HG03139 (cell line): ENCODE measurements around the gene PDZD8.

Experiments used
- ATAC-seq: cut with Tn5 transposase; IDR thresholded peaks from one replicate; pipeline ENCODE4 v1.9.1; 2021; ENCODE audit not compliant: unreplicated experiment

The PDZD8 gene

GRCh38 chr10:117375360-117376178 is at the start of gene PDZD8:
TSS of gene PDZD8 (minus strand) at chr10:117375440. CDS start at chr10:117375227, 213 bp downstream.
- peak; percentile 76 for ATAC-seq

GRCh38 chr10:117424171-117424570 is 48.9 kb upstream of the PDZD8 start:
- no peak for ATAC-seq

- no peak for ATAC-seq
Measured at GRCh38 chr10:117421985-117422384, 46.7 kb upstream of the PDZD8 start.

GRCh38 chr10:117420768-117421167 is 45.5 kb upstream of the PDZD8 start:
- ATAC-seq: no peak

GRCh38 chr10:117419921-117420320 is 44.7 kb upstream of the PDZD8 start:
- ATAC-seq: no peak

GRCh38 chr10:117419159-117419558 is 43.9 kb upstream of the PDZD8 start:
- ATAC-seq: no peak

- no peak for ATAC-seq
Measured at GRCh38 chr10:117418121-117418520, 42.9 kb upstream of the PDZD8 start.

- ATAC-seq: no peak
Measured at GRCh38 chr10:117417196-117417595, 42.0 kb upstream of the PDZD8 start.

GRCh38 chr10:117413928-117414618 is 38.8 kb upstream of the PDZD8 start:
- no peak for ATAC-seq

GRCh38 chr10:117412469-117413010 is 37.3 kb upstream of the PDZD8 start:
- ATAC-seq: no peak

- no peak for ATAC-seq
Measured at GRCh38 chr10:117411479-117412399, 36.5 kb upstream of the PDZD8 start.

- ATAC-seq: no peak
Measured at GRCh38 chr10:117410557-117410956, 35.3 kb upstream of the PDZD8 start.

GRCh38 chr10:117409549-117410305 is 34.5 kb upstream of the PDZD8 start:
- no peak for ATAC-seq

GRCh38 chr10:117408436-117409384 is 33.5 kb upstream of the PDZD8 start:
- ATAC-seq: no peak

- ATAC-seq: no peak
Measured at GRCh38 chr10:117405730-117406129, 30.5 kb upstream of the PDZD8 start.

- no peak for ATAC-seq
Measured at GRCh38 chr10:117400329-117400728, 25.1 kb upstream of the PDZD8 start.

GRCh38 chr10:117399341-117400196 is 24.3 kb upstream of the PDZD8 start:
- ATAC-seq: no peak

- no peak for ATAC-seq
Measured at GRCh38 chr10:117398029-117398428, 22.8 kb upstream of the PDZD8 start.
